ENCODE measurements around the gene KMT2E. TPM values are rescaled to one million over a fixed set of nuclear protein-coding genes. Genes with fewer than 3 reads are reported as not detected.

The KMT2E gene
- total and polyA plus RNA-seq, 2 donors (not counting 1 experiment from before 2014, with no cell fraction given), result 32.4 to 328 TPM

GRCh38 chr7:104980841-104981671, 32.9 kb upstream of the KMT2E start:
- peak overlapping the region; percentile 14 to 50 for H3K27ac ChIP-seq (ENCODE audit: low read length in 2 of 2)
- POLR2A ChIA-PET, result interaction anchor here (0.5 to 7.8 kb wide), 6 partner anchors 33 to 1683 kb away, joined by 3 to 101 read pairs (median 4); partner anchors contain the start of gene KMT2E
- H3K27me3 Mint-ChIP-seq, result no peaks in the 10 kb centered on the region

More at GRCh38 chr7:104980841-104981671, 32.9 kb upstream of the KMT2E start:
- intact Hi-C loops (cut with micrococcal nuclease), result loop anchor here (1.0 to 5.0 kb wide), 4 partner anchors 58 to 507 kb away; no protein-coding TSS in a partner anchor
- no peaks in the 10 kb centered on the region for H3K27me3 ChIP-seq (replicated peaks in 1 of 4; ENCODE audit: control extremely low read depth in 1 of 4, control insufficient read depth in 3 of 4, insufficient read depth in 4 of 4, low read length in 3 of 4)
- no peak for ATAC-seq (ENCODE audit: low read depth)
- no peak overlapping the region for H2AFZ ChIP-seq (ENCODE audit: insufficient read depth, low read depth, low read length, poor library complexity, severe bottlenecking)
- peak; percentile 80 for DNase-seq
- CTCF ChIA-PET, result interaction anchor here (0.9 to 11.1 kb wide), 34 partner anchors 9 to 138 kb away, joined by 3 to 282 read pairs (median 6); partner anchors contain the start of gene KMT2E
- H3K4me2 ChIP-seq (replicated peaks; ENCODE audit: low read depth, low read length, poor library complexity, severe bottlenecking), result no peak overlapping the region
- H3K9me3 Mint-ChIP-seq (ENCODE audit: insufficient read depth), result no peaks in the 10 kb centered on the region
- peak overlapping the region; percentile 8 for H3K4me3 Mint-ChIP-seq
- H3K4me1 Mint-ChIP-seq, result peaks cover 68% of the 10 kb centered on the region
- peaks cover 57% of the 10 kb centered on the region for H3K79me2 ChIP-seq (ENCODE audit: control insufficient read depth, insufficient read depth, low read length)
- peaks cover 2 to 5% of the 10 kb centered on the region in 2 experiments for H3K36me3 ChIP-seq (replicated peaks in 1 of 2; ENCODE audit: control extremely low read depth in 1 of 2, control insufficient read depth in 1 of 2, extremely low read depth in 1 of 2, insufficient read depth in 2 of 2, low read length in 1 of 2)
- TF ChIP-seq, protein P1, sequence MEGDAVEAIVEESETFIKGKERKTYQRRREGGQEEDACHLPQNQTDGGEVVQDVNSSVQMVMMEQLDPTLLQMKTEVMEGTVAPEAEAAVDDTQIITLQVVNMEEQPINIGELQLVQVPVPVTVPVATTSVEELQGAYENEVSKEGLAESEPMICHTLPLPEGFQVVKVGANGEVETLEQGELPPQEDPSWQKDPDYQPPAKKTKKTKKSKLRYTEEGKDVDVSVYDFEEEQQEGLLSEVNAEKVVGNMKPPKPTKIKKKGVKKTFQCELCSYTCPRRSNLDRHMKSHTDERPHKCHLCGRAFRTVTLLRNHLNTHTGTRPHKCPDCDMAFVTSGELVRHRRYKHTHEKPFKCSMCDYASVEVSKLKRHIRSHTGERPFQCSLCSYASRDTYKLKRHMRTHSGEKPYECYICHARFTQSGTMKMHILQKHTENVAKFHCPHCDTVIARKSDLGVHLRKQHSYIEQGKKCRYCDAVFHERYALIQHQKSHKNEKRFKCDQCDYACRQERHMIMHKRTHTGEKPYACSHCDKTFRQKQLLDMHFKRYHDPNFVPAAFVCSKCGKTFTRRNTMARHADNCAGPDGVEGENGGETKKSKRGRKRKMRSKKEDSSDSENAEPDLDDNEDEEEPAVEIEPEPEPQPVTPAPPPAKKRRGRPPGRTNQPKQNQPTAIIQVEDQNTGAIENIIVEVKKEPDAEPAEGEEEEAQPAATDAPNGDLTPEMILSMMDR (IDR thresholded peaks at IDR 0.05), result peak; percentile 91
- no peak for TF ChIP-seq EZH2 (IDR thresholded peaks at IDR 0.05; ENCODE audit: borderline replicate concordance, insufficient read depth, low read depth, low read length, poor library complexity, severe bottlenecking)
- H3K4me3 ChIP-seq (ENCODE audit: control extremely low read depth in 1 of 5, extremely low read depth in 1 of 5, insufficient read depth in 1 of 5, low read depth in 2 of 5, low read length in 4 of 5), result no peak overlapping the region
- H3K9me3 ChIP-seq (ENCODE audit: control extremely low read depth in 1 of 3, control insufficient read depth in 2 of 3, insufficient read depth in 1 of 3, low read length in 2 of 3), result no peaks in the 10 kb centered on the region
- no peaks in the 10 kb centered on the region for H4K20me1 ChIP-seq (ENCODE audit: control insufficient read depth, insufficient read depth, low read length, poor library complexity, severe bottlenecking)
- peaks cover 24 to 33% of the 10 kb centered on the region in 2 donors for H3K4me1 ChIP-seq (ENCODE audit: control insufficient read depth in 2 of 2, insufficient read depth in 2 of 2, low read length in 2 of 2)
- H3K27ac Mint-ChIP-seq, result peak overlapping the region; percentile 76
- no peak overlapping the region for H3K9ac ChIP-seq (ENCODE audit: low read length)
- WGBS (ENCODE audit: insufficient coverage), result no CpG with 5 or more reads among the region's 4 CpGs
